Endothelial cell of umbilical vein (primary cell): ENCODE results near the gene PRIM1. TPM values are rescaled to one million over a fixed set of nuclear protein-coding genes. Genes with fewer than 3 reads are reported as not detected.

Experiments
- BruUV-seq: library from RNA; stranded (reverse); fragments of 400-500 nt; replicated peaks from 2 replicates; lab custom pipeline; 2021; lab: Mats Ljungman, UMichigan
- CTCF ChIA-PET: fragments of 300-600, 350-600 bp; sonication (Branson Sonifier 250); formaldehyde crosslinking; loops from one replicate; lab custom pipeline; 2021; ENCODE audit warnings: antibody characterized with exemption, inconsistent platforms; lab: Charles Lee
- POLR2A ChIA-PET: fragments of 300-600, 350-600 bp; sonication (Branson Sonifier 250); formaldehyde crosslinking; loops from one replicate; lab custom pipeline; 2021; ENCODE audit warnings: antibody characterized with exemption, inconsistent platforms; lab: Charles Lee
- DNase-seq: peaks from one replicate; pipeline ENCODE4 v3.0.0-alpha.2; 2011; ENCODE audit warnings: low read depth, low spot score
- FAIRE-seq: peaks from 2 replicates; lab custom pipeline; 2011; peaks lifted over from hg19 to GRCh38; lab: Jason Lieb, UNC
- H2AFZ ChIP-seq: 2 replicates; pipeline ENCODE4 v1.6.0; 2012; ENCODE audit warnings: low read depth, low read length, control low read depth, inconsistent platforms
- H3K27ac ChIP-seq: 2 replicates; pipeline ENCODE4 v1.5.1; 2011; ENCODE audit warnings: low read depth, mild to moderate bottlenecking, control low read depth, low read length, moderate library complexity; ENCODE audit not compliant: insufficient read depth
- H3K27me3 ChIP-seq, 2 experiments: 2 replicates each; pipeline versions ENCODE4 v1.6.0 to v1.6.1; 2011; ENCODE audit warnings: low read length in 2 of 2, mixed read lengths in 1 of 2; ENCODE audit not compliant: control insufficient read depth in 2 of 2, insufficient read depth in 2 of 2
- H3K36me3 ChIP-seq, 2 experiments: 2 replicates in 1 of 2; 3 replicates in 1 of 2; pipeline ENCODE4 v1.5.1; 2011; ENCODE audit warnings: low read length in 2 of 2, mild to moderate bottlenecking in 1 of 2, moderate library complexity in 1 of 2; ENCODE audit not compliant: control insufficient read depth in 2 of 2, insufficient read depth in 2 of 2; ENCODE audit errors: extremely low read depth in 1 of 2
- H3K4me1 ChIP-seq: 3 replicates; pipeline ENCODE4 v1.5.1; 2011; ENCODE audit warnings: mild to moderate bottlenecking, low read length; ENCODE audit not compliant: control insufficient read depth, insufficient read depth; ENCODE audit errors: extremely low read depth
- H3K4me2 ChIP-seq: 2 replicates; pipeline ENCODE4 v1.6.1; 2011; ENCODE audit warnings: low read length, control low read depth, mixed read lengths; ENCODE audit not compliant: insufficient read depth
- H3K4me3 ChIP-seq, 3 experiments: fragments of 200-600 bp in 1 of 3; sonication (generic), shearing (Covaris generic) in 1 of 3; replicated peaks in 1 of 3; 2 replicates each; pipeline ENCODE4 v1.5.1; 2011 to 2016; ENCODE audit warnings: control low read depth in 3 of 3, low read length in 3 of 3, mild to moderate bottlenecking in 2 of 3, inconsistent platforms in 1 of 3, low read depth in 1 of 3, moderate library complexity in 1 of 3; ENCODE audit not compliant: insufficient read depth in 1 of 3
- H3K79me2 ChIP-seq: 2 replicates; pipeline ENCODE4 v1.6.0; 2012; ENCODE audit warnings: low read length, inconsistent platforms; ENCODE audit not compliant: control insufficient read depth, insufficient read depth
- H3K9ac ChIP-seq: replicated peaks from 2 replicates; pipeline ENCODE3; 2011; ENCODE audit warnings: low read length, control low read depth; ENCODE audit not compliant: insufficient read depth; ENCODE audit errors: extremely low read depth
- H3K9me1 ChIP-seq: replicated peaks from 3 replicates; pipeline ENCODE4 v1.6.0; 2011; ENCODE audit warnings: mild to moderate bottlenecking, low read length; ENCODE audit not compliant: control insufficient read depth, insufficient read depth; ENCODE audit errors: extremely low read depth
- H3K9me3 ChIP-seq: replicated peaks from 2 replicates; pipeline ENCODE4 v1.5.1; 2012; ENCODE audit warnings: low read length, inconsistent platforms; ENCODE audit not compliant: control insufficient read depth, insufficient read depth
- H4K20me1 ChIP-seq: replicated peaks from 2 replicates; pipeline ENCODE3; 2011; ENCODE audit warnings: mild to moderate bottlenecking, low read length; ENCODE audit not compliant: control insufficient read depth, insufficient read depth; ENCODE audit errors: extremely low read depth
- EZH2 ChIP-seq: IDR thresholded peaks from 2 replicates; pipeline ENCODE4 v1.6.1; 2012; ENCODE audit warnings: borderline replicate concordance, low read depth, mild to moderate bottlenecking, moderate library complexity, low read length, inconsistent platforms; ENCODE audit not compliant: severe bottlenecking
- FOS ChIP-seq: IDR thresholded peaks from 2 replicates; pipeline ENCODE4 v1.6.1; 2011; ENCODE audit warnings: mild to moderate bottlenecking, low read length, moderate library complexity, borderline replicate concordance; ENCODE audit not compliant: insufficient read depth
- GATA2 ChIP-seq: IDR thresholded peaks from 2 replicates; pipeline ENCODE4 v1.7.0; 2011; ENCODE audit warnings: low read depth, mild to moderate bottlenecking, moderate library complexity, mixed read lengths, low read length; ENCODE audit not compliant: insufficient read length, insufficient read depth
- JUN ChIP-seq: IDR thresholded peaks from 2 replicates; pipeline ENCODE4 v1.6.1; 2011; ENCODE audit warnings: borderline replicate concordance, low read depth; ENCODE audit not compliant: insufficient read length, insufficient read depth
- MYC ChIP-seq: IDR thresholded peaks from one replicate; pipeline ENCODE4 v1.6.1; 2011; ENCODE audit warnings: mild to moderate bottlenecking, low read depth, low read length
- POLR2AphosphoS5 ChIP-seq: IDR thresholded peaks from 2 replicates; pipeline ENCODE4 v1.6.1; 2012; ENCODE audit warnings: low read depth, mild to moderate bottlenecking, control low read depth, low read length, moderate library complexity; ENCODE audit not compliant: insufficient read depth
- dilution Hi-C: fragments of 300-500 bp; cut with MboI; formaldehyde crosslinking; loops from one replicate; pipeline ENCODE4 v1.15.0; 2019; ENCODE audit warnings: low sequenced_read_pairs; ENCODE audit not compliant: extremely low pct_ligation_motif_present
- intact Hi-C: fragments of 100-400 bp; cut with micrococcal nuclease; formaldehyde crosslinking; loops from one replicate; pipeline ENCODE4 v1.10.0; 2022
- polyA plus RNA-seq, 4 experiments: library from polyadenylated mRNA; depleted of rRNA in 3 of 4; stranded (reverse) in 3 of 4; unstranded in 1 of 4; fragments of >200 nt; gene quantifications; 2 replicates each; pipeline versions ENCODE4 v1.2.1 to v1.2.3, GENCODE V29; 2011 to 2012; ENCODE audit warnings: missing spikeins in 1 of 4
- total RNA-seq: library from RNA; stranded (reverse); gene quantifications from 2 replicates; pipeline ENCODE4 v1.2.3, GENCODE V29; 2021
- TF ChIP-seq, protein P1 (sequence below), 2 donors: IDR thresholded peaks; 1 replicate in 1 of 2; 2 replicates in 1 of 2; pipeline ENCODE4 v1.5.1; 2011; ENCODE audit warnings: low read length in 2 of 2, mild to moderate bottlenecking in 2 of 2, moderate library complexity in 2 of 2, control low read depth in 1 of 2, inconsistent platforms in 1 of 2, low read depth in 1 of 2; ENCODE audit not compliant: insufficient read depth in 1 of 2; ENCODE audit errors: extremely low read depth in 1 of 2

PRIM1 gene
- total and polyA plus RNA-seq, 2 donors (not counting 3 experiments of a cell fraction or from before 2014, with no cell fraction given): 10.9 to 12.1 TPM

DNA sequence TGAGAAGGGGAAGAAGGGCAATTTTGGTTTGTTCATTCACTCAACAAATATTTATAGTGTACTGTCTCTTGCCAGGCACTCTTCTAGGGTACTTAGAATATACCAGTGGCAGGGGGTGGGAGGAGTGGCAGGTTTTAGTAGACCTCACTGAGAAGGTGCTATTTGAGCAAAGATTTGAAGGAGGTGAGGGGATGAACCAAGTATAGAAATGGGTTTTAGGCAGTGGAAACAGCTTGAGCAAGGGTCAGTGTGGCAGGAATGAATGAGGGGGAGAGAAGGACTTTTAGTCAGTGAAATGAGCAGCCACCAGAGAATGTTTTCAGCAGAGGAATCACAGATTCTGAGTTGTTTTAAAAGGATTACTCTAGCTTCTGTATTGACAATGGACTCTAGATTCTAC, 2.3 kb downstream of the PRIM1 start:
- POLR2A ChIA-PET: no interaction called here
- Histone ChIP-seq H3K27me3 (no peaks in the 10 kb centered on the region), H3K79me2 (peaks cover 4% of the 10 kb centered on the region), H3K9me3 (no peaks in the 10 kb centered on the region), H3K4me1 (peaks cover 11% of the 10 kb centered on the region), H3K36me3 (no peaks in the 10 kb centered on the region), H3K9ac (no peak overlapping the region), H3K4me2 (no peak overlapping the region), H3K4me3 (no peak overlapping the region), H4K20me1 (no peaks in the 10 kb centered on the region), H3K9me1 (no peaks in the 10 kb centered on the region), H3K27ac (no peak overlapping the region), H2AFZ (no peak overlapping the region)
- dilution Hi-C loops (no loop called here), intact Hi-C loops (no loop called here)
- no TSS peak for BruUV-seq
- CTCF ChIA-PET: no interaction called here
- no peak for DNase-seq
- TF ChIP-seq POLR2AphosphoS5: no peak
- no peak for TF ChIP-seq MYC
- TF ChIP-seq, protein P1, sequence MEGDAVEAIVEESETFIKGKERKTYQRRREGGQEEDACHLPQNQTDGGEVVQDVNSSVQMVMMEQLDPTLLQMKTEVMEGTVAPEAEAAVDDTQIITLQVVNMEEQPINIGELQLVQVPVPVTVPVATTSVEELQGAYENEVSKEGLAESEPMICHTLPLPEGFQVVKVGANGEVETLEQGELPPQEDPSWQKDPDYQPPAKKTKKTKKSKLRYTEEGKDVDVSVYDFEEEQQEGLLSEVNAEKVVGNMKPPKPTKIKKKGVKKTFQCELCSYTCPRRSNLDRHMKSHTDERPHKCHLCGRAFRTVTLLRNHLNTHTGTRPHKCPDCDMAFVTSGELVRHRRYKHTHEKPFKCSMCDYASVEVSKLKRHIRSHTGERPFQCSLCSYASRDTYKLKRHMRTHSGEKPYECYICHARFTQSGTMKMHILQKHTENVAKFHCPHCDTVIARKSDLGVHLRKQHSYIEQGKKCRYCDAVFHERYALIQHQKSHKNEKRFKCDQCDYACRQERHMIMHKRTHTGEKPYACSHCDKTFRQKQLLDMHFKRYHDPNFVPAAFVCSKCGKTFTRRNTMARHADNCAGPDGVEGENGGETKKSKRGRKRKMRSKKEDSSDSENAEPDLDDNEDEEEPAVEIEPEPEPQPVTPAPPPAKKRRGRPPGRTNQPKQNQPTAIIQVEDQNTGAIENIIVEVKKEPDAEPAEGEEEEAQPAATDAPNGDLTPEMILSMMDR (IDR thresholded peaks at IDR 0.05; ENCODE audit: extremely low read depth in 1 of 2, insufficient read depth in 1 of 2, low read depth in 1 of 2, low read length in 2 of 2): no peak
- no peak for TF ChIP-seq JUN
- no peak for TF ChIP-seq FOS
- TF ChIP-seq GATA2: no peak
- TF ChIP-seq EZH2: no peak
- no peak for FAIRE-seq
